ENCODE measurements around the gene TUBA4B.

- TF ChIP-seq CTCF (IDR thresholded peaks at IDR 0.05) (no peak), ZFX (IDR thresholded peaks at IDR 0.05; ENCODE audit: borderline replicate concordance) (no peak)
Observed at GRCh38 chr2:219287580-219288265, 34.7 kb downstream of the TUBA4B start.

Data from 22Rv1 (cell line).